PC-3 (cell line): Measurements from ENCODE around the gene TMEM267. TPM values are rescaled to one million over a fixed set of nuclear protein-coding genes. Genes with fewer than 3 reads are reported as not detected.

ENCODE experiments used
- ATAC-seq: fragments of 200-7000 bp; cut with Tn5 transposase; 2 replicates; pipeline ENCODE4 v1.9.1; 2020; ENCODE audit warnings: mild to moderate bottlenecking, moderate library complexity
- BruUV-seq: library from RNA; stranded (reverse); fragments of 400-500 nt; replicated peaks from 2 replicates; lab custom pipeline; 2021; lab: Mats Ljungman, UMichigan
- CTCF ChIA-PET: fragments of 300-600 bp; sonication (Branson Sonifier 250); formaldehyde crosslinking; loops from one replicate; lab custom pipeline; 2022; ENCODE audit warnings: antibody characterized with exemption; lab: Charles Lee
- POLR2A ChIA-PET: fragments of 300-600 bp; sonication (Branson Sonifier 250); formaldehyde crosslinking; loops from one replicate; lab custom pipeline; 2022; ENCODE audit warnings: antibody characterized with exemption; ENCODE audit not compliant: unreplicated experiment; lab: Charles Lee
- DNase-seq: peaks from one replicate; pipeline ENCODE4 v3.0.0-alpha.2; 2015
- H2AFZ ChIP-seq: fragments of 300-600 bp; sonication (generic); 2 replicates; pipeline ENCODE4 v1.6.0; 2016; ENCODE audit warnings: antibody characterized with exemption, low read length
- H3F3A ChIP-seq: fragments of 300-600 bp; sonication (generic); one replicate; pipeline ENCODE4 v1.6.0; 2017; ENCODE audit warnings: antibody characterized with exemption, low read length, control low read depth, mild to moderate bottlenecking; ENCODE audit not compliant: unreplicated experiment
- H3K27ac ChIP-seq: fragments of 300-600 bp; sonication (generic); 2 replicates; pipeline ENCODE4 v1.5.1; 2016; ENCODE audit warnings: mild to moderate bottlenecking, low read length
- H3K27me3 ChIP-seq: fragments of 300-600 bp; sonication (generic); 2 replicates; pipeline ENCODE4 v1.6.1; 2016; ENCODE audit warnings: low read length, mixed read lengths
- H3K36me3 ChIP-seq: fragments of 300-600 bp; sonication (generic); 2 replicates; pipeline ENCODE4 v1.6.1; 2016; ENCODE audit warnings: low read depth, mixed run types, low read length, mixed read lengths
- H3K4me1 ChIP-seq: fragments of 300-600 bp; sonication (generic); 2 replicates; pipeline ENCODE4 v1.5.1; 2016; ENCODE audit warnings: low read length; ENCODE audit not compliant: insufficient read depth
- H3K4me2 ChIP-seq: fragments of 300-600 bp; sonication (generic); 2 replicates; pipeline ENCODE4 v1.6.0; 2016; ENCODE audit warnings: low read length
- H3K4me3 ChIP-seq: fragments of 300-600 bp; sonication (generic); 2 replicates; pipeline ENCODE4 v1.5.1; 2016; ENCODE audit warnings: mild to moderate bottlenecking, low read length, mixed read lengths
- H3K79me2 ChIP-seq: fragments of 300-600 bp; sonication (generic); 2 replicates; pipeline ENCODE4 v1.6.1; 2017; ENCODE audit warnings: low read length, mixed read lengths
- H3K9ac ChIP-seq: fragments of 300-600 bp; sonication (generic); 2 replicates; pipeline ENCODE4 v1.6.0; 2016; ENCODE audit warnings: mild to moderate bottlenecking, low read length
- H3K9me2 ChIP-seq: fragments of 300-600 bp; sonication (generic); replicated peaks from 2 replicates; pipeline ENCODE4 v1.6.1; 2016; ENCODE audit warnings: mixed run types, low read length, mixed read lengths
- H3K9me3 ChIP-seq: fragments of 300-600 bp; sonication (generic); 2 replicates; pipeline ENCODE4 v1.6.1; 2016; ENCODE audit warnings: low read length, mixed read lengths
- H4K20me1 ChIP-seq: fragments of 300-600 bp; sonication (generic); 2 replicates; pipeline ENCODE4 v1.6.1; 2016; ENCODE audit warnings: low read length, mixed read lengths
- CTCF ChIP-seq: fragments of 300-600 bp; sonication (generic); conservative IDR thresholded peaks from 2 replicates; pipeline ENCODE4 v1.5.1; 2017; ENCODE audit warnings: antibody characterized with exemption, low read depth, mild to moderate bottlenecking, low read length
- EZH2 ChIP-seq: fragments of 300-600 bp; sonication (generic); IDR thresholded peaks from one replicate; pipeline ENCODE4 v1.6.1; 2017; ENCODE audit warnings: antibody characterized with exemption, mild to moderate bottlenecking, low read length; ENCODE audit not compliant: unreplicated experiment
- EZH2phosphoT487 ChIP-seq: fragments of 300-600 bp; sonication (generic); IDR thresholded peaks from 2 replicates; pipeline ENCODE4 v1.6.1; 2018; ENCODE audit warnings: mild to moderate bottlenecking, antibody characterized with exemption, low read length, borderline replicate concordance
- intact Hi-C: fragments of 100-400 bp; cut with micrococcal nuclease; formaldehyde crosslinking; loops from 2 replicates; pipeline ENCODE4 v1.9.0; 2023
- total RNA-seq: library from RNA; depleted of rRNA; stranded (reverse); fragments of >200 nt; gene quantifications from 2 replicates; pipeline ENCODE4 v1.2.3, GENCODE V29; 2014

TMEM267 gene
- total RNA-seq, 1 experiment from 2014 or later = 10.0 TPM

GRCh38 chr5:43497311-43498104, 13.8 kb upstream of the TMEM267 start:
- POLR2A ChIA-PET = no interaction called here
- Histone ChIP-seq H4K20me1 (no peaks in the 10 kb centered on the region), H3K9ac (no peak overlapping the region), H3K4me3 (no peak overlapping the region), H3K9me2 (no peaks in the 10 kb centered on the region), H3K9me3 (no peaks in the 10 kb centered on the region), H3K4me1 (no peaks in the 10 kb centered on the region), H3K27ac (no peak overlapping the region), H3K27me3 (no peaks in the 10 kb centered on the region), H3K36me3 (peaks cover 11% of the 10 kb centered on the region; the same call in 1 of the 2 replicates), H3F3A (no peaks in the 10 kb centered on the region), H2AFZ (no peak overlapping the region), H3K79me2 (no peaks in the 10 kb centered on the region), H3K4me2 (no peak overlapping the region)
- CTCF ChIA-PET = interaction anchor here (0.6 kb wide), 1 partner anchor 12 kb away, joined by 3 read pairs; no protein-coding TSS in a partner anchor
- no TSS peak for BruUV-seq
- intact Hi-C loops = no loop called here
- ATAC-seq = no peak
- DNase-seq = no peak
- TF ChIP-seq CTCF = no peak
- TF ChIP-seq EZH2 = no peak
- no peak for TF ChIP-seq EZH2phosphoT487

DNA sequence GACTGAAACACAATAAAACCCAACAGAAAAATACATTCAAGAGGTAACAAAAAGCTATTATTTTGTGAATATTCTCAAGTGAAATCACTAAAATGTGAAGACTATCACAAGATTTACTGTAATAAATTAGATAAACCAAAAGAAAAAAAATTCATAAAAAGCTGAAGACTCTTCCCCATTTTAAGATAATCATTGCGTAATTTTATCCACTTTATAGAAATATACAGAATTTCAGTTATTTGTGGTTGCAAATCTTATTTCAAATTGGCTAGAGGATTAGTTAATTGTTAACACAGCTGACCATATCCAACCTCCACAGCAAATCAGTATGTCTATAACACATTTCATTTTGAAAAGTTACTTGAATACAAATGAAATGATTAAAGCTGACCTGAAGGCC, 7.7 kb upstream of the TMEM267 start:
- no peaks in the 10 kb centered on the region for H3K9me2 ChIP-seq
- TF ChIP-seq EZH2 (no peak), EZH2phosphoT487 (no peak), CTCF (no peak)
- no peaks in the 10 kb centered on the region for H4K20me1 ChIP-seq
- no peak overlapping the region for H2AFZ ChIP-seq
- ChIA-PET CTCF (no interaction called here), POLR2A (no interaction called here)
- H3F3A ChIP-seq = no peaks in the 10 kb centered on the region
- DNase-seq (no peak), ATAC-seq (no peak)
- no peak overlapping the region for H3K27ac ChIP-seq
- intact Hi-C loops = no loop called here
- no peaks in the 10 kb centered on the region for H3K9me3 ChIP-seq
- peaks cover 24% of the 10 kb centered on the region; the same call in 1 of the 2 replicates for H3K36me3 ChIP-seq
- H3K27me3 ChIP-seq = no peaks in the 10 kb centered on the region
- H3K4me2 ChIP-seq = no peak overlapping the region
- BruUV-seq = no TSS peak
- no peaks in the 10 kb centered on the region for H3K4me1 ChIP-seq
- H3K9ac ChIP-seq = no peak overlapping the region
- H3K4me3 ChIP-seq = no peak overlapping the region
- no peaks in the 10 kb centered on the region for H3K79me2 ChIP-seq

DNA sequence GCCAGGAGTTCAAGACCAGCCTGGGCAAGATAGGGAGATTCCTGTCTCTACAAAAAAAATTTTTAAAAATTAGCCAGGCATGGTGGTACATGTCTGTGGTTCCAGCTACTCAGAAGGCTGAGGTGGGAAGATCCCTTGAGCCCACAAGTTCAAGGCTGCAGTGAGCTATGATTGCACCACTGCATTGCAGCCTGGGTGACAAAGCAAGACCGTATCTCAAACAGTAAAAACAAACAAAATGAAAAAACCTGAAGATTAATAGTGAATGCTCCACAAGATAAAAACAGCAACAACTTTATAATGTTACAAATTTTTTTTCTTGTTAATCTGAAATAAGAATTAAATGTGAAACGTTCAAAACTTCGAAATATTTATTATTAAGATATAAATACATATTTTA, 2.7 kb upstream of the TMEM267 start:
- Histone ChIP-seq H3K4me2 (no peak overlapping the region), H3K27me3 (no peaks in the 10 kb centered on the region), H3K9ac (no peak overlapping the region), H3K4me3 (no peak overlapping the region), H3K9me2 (no peaks in the 10 kb centered on the region), H3K9me3 (no peaks in the 10 kb centered on the region), H3K79me2 (peaks cover 23% of the 10 kb centered on the region), H3F3A (no peaks in the 10 kb centered on the region), H3K27ac (no peak overlapping the region), H2AFZ (no peak overlapping the region), H3K36me3 (peaks cover 13% of the 10 kb centered on the region; the same call in 1 of the 2 replicates), H4K20me1 (no peaks in the 10 kb centered on the region), H3K4me1 (peaks cover 15% of the 10 kb centered on the region)
- TF ChIP-seq CTCF (no peak), EZH2 (no peak), EZH2phosphoT487 (no peak)
- intact Hi-C loops = loop anchor here (10.0 kb wide), 1 partner anchor 282 kb away; no protein-coding TSS in a partner anchor
- CTCF ChIA-PET = no interaction called here
- ATAC-seq = no peak
- POLR2A ChIA-PET = no interaction called here
- no TSS peak for BruUV-seq
- DNase-seq = no peak
